NAMALWA (cell line): ENCODE data around the gene PGBD5.
A peak's percentile ranks its signal among the peaks of the same experiment; 100 is the strongest.

Experiments used
- DNase-seq: peaks from one replicate; pipeline ENCODE4 v3.0.0-alpha.2; 2015; ENCODE audit warnings: low spot score

Gene PGBD5

GRCh38 chr1:230278871-230279582 lies 147.1 kb downstream of the PGBD5 start:
- DNase-seq = no peak

GRCh38 chr1:230278376-230278775 lies 147.8 kb downstream of the PGBD5 start:
- no peak for DNase-seq

GRCh38 chr1:230277201-230278025 lies 148.7 kb downstream of the PGBD5 start:
- no peak for DNase-seq

GRCh38 chr1:230276401-230276800 lies 149.7 kb downstream of the PGBD5 start:
- DNase-seq = no peak

GRCh38 chr1:230274254-230274653 lies 151.9 kb downstream of the PGBD5 start:
- no peak for DNase-seq

GRCh38 chr1:230273141-230273710 lies 152.9 kb downstream of the PGBD5 start:
- DNase-seq = no peak

GRCh38 chr1:230272557-230272956 lies 153.6 kb downstream of the PGBD5 start:
- DNase-seq = no peak

GRCh38 chr1:230271300-230272035 lies 154.7 kb downstream of the PGBD5 start:
- no peak for DNase-seq

- DNase-seq = no peak
These were observed 155.4 kb downstream of the PGBD5 start for GRCh38 chr1:230270559-230271281.

- no peak for DNase-seq
These were observed 156.0 kb downstream of the PGBD5 start for GRCh38 chr1:230270185-230270558.

GRCh38 chr1:230268371-230269170 lies 157.6 kb downstream of the PGBD5 start:
- peak; percentile 24 for DNase-seq

GRCh38 chr1:230267338-230268065 lies 158.6 kb downstream of the PGBD5 start:
- no peak for DNase-seq

- DNase-seq = no peak
These were observed 159.7 kb downstream of the PGBD5 start for GRCh38 chr1:230266456-230266855.

GRCh38 chr1:230265200-230266115 lies 160.7 kb downstream of the PGBD5 start:
- DNase-seq = no peak
